GM19397 (cell line): ENCODE results near the gene FAM53B.
A peak's percentile ranks its signal among the peaks of the same experiment; 100 is the strongest.

Source experiments
- ATAC-seq: cut with Tn5 transposase; IDR thresholded peaks from one replicate; pipeline ENCODE4 v1.9.1; 2021; ENCODE audit warnings: mild to moderate bottlenecking, moderate library complexity; ENCODE audit not compliant: unreplicated experiment

Gene FAM53B

DNA sequence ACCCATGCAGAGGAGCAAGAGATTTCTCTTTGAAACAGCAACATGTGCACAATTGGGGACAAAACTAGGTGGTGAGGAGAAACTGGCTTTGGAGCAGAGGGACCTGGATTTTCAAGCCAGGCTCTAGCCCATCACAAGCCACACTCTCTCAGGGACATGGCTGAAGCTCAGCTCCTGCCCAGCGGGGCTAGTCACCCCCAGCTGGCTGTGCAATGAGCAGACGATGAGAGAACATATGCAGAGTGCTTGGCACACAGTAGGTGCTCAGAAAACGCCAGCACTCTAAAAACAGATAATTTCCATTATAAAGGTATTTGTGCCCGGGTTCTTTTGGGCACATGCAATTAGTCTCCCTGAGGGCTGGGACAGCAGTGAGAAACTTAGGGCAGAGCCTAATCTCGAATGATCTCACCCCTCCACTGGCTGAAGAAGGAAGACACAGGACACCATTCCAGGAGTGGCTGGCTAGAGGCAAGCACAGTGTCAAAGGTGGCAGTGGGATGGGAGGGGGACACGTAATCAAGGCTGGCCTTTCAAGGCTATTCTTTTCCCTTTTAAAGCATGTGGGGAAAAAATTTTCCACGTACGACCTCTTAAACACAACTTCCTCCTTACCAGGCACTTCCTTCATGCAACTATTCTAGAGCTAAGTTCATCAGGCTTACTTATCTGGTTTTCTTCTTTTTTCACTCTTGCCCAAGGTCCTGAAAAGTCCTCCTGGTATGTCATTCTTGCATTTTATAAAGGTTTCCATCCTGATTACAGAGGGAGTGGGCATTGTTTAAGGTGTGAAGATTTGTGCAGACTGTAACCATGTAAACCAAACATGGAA lies 15.1 kb downstream of the FAM53B start:
- no peak for ATAC-seq

GRCh38 chr10:124728071-124728829 lies 15.9 kb downstream of the FAM53B start:
- no peak for ATAC-seq

DNA sequence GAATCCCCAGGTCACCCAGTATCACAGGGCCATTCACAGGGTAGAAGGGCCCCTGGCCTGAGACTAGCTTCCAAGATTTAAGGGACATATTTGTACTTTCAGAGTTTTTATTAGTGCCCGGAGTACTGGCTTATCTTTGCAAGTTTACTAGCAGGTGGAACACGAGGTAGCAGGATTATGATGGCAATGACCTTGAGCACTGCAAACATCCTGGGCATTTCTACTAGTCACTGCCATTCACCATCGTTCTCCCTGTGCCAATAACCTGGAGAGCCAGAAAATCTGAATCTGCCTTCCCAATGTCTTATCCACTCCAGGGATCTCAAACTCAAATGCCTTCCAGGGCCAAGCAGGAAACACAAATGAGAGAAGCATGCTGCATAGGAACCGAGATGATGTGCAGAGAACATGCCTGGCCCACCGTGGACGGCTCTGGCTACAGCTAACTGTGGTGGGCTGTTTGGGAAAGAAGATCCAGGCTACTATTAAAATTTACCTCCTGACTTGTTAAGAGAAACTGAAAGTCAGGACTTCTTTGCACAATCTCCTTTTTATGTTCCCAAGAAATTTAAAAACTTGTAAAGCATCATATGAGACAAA lies 16.7 kb downstream of the FAM53B start:
- no peak for ATAC-seq

DNA sequence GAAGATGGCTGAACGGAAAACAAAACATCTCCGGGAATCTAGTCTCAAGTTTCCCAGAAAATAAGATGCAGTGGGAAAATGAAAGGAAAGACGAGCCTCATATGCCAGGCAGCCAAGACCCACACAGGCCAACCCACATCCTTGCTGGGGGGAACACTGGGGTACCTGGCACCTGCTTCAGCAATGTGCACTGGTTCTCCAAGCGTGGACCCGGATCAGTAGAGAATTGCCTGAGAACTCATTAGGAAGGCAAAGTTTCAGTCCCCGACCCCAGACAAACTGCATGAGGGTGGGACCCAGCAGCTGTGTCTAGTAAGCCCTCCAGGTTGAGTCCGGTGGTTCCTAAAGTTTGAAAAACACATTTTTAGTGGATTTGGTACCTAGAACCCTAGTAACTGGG lies 18.4 kb downstream of the FAM53B start:
- no peak for ATAC-seq

- ATAC-seq: no peak
These were observed 19.0 kb downstream of the FAM53B start for GRCh38 chr10:124725171-124725631.

GRCh38 chr10:124724279-124725027 lies 19.7 kb downstream of the FAM53B start:
- no peak for ATAC-seq

GRCh38 chr10:124723826-124724225 lies 20.4 kb downstream of the FAM53B start:
- ATAC-seq: no peak

DNA sequence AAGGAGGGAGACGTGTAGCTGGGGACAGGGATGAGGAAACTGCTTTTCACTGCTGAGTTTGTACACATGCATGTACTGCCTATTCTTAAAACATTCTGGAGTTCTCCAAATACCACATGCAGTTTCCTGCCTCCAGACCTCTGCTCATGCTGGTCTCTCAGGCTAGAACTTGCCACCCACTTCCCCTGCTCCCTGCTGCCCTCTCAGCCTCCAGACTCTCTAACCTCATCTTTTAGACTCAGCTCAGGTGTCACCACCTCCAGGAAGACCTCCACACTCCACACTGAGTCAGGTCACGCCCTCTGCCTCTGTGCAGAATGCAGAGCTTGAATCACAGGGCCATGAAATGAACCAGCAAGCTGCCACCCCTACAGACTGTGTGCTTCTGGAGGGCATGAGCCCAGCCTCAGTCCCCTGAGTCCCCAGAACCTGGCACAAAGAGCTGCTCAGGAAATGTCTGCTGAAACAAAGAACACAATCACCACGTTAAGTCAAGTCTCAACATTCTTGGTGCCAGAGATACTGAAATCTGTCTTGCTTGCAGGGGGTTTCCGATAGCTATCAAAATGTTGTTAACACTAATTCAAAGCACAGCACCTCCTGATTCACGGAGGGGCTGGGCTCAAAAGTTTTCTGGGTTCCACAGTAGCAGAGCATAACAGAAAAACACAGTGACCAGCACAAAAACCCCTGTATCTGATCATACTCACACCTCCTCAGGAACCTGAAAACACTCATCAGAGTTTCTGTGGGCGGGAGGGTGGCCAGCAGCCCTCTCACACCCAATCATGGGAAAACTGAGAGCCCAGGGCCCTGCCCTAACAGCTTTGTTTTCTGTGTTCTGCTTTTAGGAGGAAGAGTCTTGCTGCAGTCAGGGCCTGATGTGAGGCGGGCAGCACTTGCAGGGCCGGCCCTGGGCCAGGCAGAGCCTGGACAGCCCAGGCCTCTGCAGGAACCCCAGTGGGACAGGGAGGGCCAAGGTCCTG lies 21.1 kb downstream of the FAM53B start:
- ATAC-seq: peak; percentile 62

DNA sequence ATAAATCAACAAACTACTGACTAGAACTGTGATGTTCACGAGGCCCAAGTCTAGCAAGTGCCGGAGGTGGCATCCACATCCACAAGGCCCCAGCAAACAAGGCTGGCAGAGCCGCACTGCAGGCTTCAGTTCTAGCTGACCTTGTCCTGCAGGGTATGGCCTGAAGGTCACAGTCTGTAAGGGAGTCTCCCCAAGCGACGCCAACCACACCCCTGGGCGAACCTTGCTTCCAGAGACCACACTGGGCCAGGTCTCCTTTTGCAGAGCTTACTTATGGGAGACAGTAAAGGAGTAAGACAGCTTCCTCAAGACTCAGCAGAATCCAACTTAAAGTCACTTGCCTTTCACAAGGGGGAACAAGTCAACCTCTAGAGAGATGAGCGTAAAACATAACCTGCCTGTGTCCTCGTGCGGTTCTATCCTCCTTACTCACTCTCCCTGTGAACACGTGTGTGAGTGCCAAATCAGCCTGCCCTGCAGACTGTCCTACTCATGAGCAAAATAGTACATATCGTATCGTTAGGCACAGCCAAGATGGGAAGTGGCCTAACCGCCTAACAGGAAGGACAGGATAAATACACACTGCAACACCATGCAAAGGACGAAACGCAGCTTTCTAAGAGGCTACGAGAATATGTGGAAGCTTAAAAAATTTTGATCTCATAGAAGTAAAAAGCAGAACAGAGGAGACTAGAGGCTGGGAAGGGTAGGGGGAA lies 22.7 kb downstream of the FAM53B start:
- no peak for ATAC-seq

DNA sequence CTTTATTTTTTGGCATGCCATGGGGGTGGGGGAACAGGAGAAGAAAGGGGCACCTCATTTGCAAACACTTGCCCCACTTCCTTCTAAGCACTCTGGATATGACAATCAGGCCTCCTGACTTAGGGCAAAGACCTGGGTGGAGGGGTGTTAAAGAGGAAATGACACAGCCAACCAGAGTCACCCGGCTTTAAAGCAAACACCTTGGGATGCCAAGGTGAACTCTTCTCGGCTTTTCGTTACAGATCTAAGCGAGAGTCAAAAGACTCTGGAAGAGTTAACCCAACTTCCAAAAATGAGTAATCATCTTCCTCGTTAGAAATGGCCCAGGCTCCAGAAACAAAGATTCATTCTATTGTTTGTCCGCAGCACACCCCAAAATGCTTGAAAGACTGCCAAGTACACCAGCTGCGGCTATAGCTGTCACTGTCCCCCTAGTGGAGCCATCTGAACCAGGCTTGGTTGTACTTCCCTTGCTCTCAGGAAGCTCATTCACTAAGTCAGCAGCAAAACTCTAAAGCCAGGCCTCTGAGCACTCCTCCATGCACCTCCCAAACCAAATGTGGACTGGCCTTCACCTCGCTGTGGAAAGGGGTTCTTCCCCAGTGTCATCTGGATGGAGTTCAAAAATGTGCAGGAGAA lies 24.8 kb downstream of the FAM53B start:
- peak; percentile 40 for ATAC-seq

- ATAC-seq: peak; percentile 49
These were observed 26.1 kb downstream of the FAM53B start for GRCh38 chr10:124717911-124718741.

DNA sequence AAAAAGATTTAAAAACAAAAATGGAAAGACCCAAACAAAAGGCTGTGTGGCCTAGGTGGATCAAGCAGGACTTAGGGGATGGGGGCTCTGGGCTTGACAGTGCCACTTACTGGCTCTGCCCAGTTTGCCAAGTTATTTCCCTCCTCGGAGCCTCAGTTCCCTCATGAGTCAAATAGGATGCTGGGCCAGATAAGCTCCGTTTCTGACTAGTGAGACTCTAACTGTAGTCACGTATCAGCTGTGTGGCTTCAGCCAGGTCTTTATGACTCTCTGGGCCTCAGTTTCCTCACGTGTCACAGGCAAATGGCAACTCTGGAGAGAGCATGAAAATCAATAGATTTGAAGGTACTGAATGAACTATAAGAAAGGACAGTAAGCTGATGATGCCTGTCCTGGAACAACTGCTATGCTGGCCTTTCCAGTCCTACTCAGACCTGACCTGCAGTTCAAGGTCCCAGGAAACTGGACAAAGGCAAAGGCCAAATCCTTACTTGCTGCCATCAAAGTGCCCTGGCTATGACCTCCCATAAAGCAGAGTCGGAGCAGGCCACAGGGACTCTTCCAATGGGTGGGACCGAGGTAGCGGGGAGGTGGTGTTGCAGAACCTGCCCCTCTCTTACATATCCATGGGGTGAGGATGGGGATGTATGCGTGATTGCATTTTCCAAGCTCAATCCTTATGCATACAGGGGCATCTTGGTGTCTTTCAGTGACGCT lies 27.0 kb downstream of the FAM53B start:
- ATAC-seq: no peak

DNA sequence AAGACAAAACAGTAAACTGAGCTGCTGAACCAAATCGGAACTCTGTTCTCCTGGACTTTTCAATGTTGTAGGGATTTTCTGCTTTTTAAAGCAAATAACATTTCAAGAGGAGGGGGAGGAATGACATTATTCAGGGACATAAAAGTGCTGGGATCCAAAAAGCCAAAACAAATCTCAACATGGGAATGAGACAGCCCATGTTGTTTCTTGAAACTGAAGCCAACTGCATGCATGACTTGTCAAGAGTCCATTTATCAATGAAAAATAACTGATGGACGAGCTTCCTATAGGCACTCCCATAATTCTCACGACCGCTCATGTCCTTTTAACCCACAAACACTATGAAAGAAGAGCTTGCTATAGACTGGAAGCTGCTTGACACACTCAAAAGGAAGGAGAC lies 27.8 kb downstream of the FAM53B start:
- no peak for ATAC-seq

- ATAC-seq: no peak
These were observed 28.7 kb downstream of the FAM53B start for GRCh38 chr10:124715439-124715838.

GRCh38 chr10:124713679-124714255 lies 30.4 kb downstream of the FAM53B start:
- no peak for ATAC-seq

DNA sequence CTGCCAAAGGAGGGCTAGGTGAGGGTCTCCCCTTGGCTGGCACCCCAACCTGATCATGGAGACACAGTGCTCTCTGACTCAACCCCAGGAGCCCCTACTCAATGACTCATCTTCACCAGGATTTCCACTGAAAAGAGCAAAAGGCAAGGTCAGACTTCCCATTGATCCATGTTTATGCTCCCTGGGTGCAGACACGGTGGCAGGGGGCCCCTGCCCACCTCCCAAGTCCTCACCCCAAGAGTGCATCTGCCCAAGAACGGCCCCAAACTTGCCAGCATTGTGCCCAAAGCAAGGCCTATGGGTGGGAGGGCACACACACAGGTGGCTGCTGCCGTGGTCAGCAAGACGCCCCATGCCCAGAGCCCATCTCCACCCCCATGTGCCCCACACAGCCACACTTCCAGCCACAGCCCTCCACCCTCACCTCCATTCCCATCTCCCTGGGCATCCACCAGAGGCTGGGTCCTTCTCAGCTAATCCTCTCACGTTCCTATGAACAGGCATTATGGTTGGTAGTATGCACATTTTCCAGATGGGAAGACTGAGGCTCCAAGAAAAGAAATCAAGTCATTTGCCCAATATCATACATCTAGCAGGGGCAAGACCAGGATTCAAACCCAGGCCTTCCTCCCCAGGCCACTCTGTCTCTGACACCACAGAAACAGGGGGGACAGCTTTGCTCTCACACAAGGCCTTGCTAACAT lies 31.3 kb downstream of the FAM53B start:
- ATAC-seq: no peak
